ENCODE data around the gene DEGS2. TPM values are rescaled to one million over a fixed set of nuclear protein-coding genes. Genes with fewer than 3 reads are reported as not detected.
A peak's percentile ranks its signal among the peaks of the same experiment; 100 is the strongest.

Gene DEGS2
- total RNA-seq, 4 donors from 2014 or later, result 23.8 to 116 (median 27.3) TPM

GRCh38 chr14:100147181-100147631, 12.2 kb downstream of the DEGS2 start:
- Histone ChIP-seq H3K4me1 (peaks cover 44 to 97% (median 54%) of the 10 kb centered on the region in 3 donors), H3K27me3 (peaks cover 0 to 4% (median 0%) of the 10 kb centered on the region in 4 donors), H3K4me3 (no peak overlapping the region), H3K36me3 (peaks cover 0 to 50% (median 9%) of the 10 kb centered on the region in 3 donors), H3K9me3 (no peaks in the 10 kb centered on the region), H3K27ac (no peak overlapping the region)
- DNase-seq, result no peak
- WGBS, 2 donors, result 76 to 82% methylated on average over 9 to 10 of the region's 20 CpGs
- TF ChIP-seq CTCF (IDR thresholded peaks at IDR 0.05), result no peak
- TF ChIP-seq POLR2A (IDR thresholded peaks at IDR 0.05), result no peak
- intact Hi-C loops (cut with DNase I), result no loop called here

GRCh38 chr14:100146531-100147091, 12.8 kb downstream of the DEGS2 start:
- intact Hi-C loops (cut with DNase I), result no loop called here
- Histone ChIP-seq H3K4me1 (peaks cover 41 to 97% (median 53%) of the 10 kb centered on the region in 3 donors), H3K4me3 (no peak overlapping the region), H3K27ac (no peak overlapping the region), H3K27me3 (peaks cover 0 to 3% (median 0%) of the 10 kb centered on the region in 4 donors), H3K36me3 (peaks cover 0 to 56% (median 9%) of the 10 kb centered on the region in 3 donors), H3K9me3 (no peaks in the 10 kb centered on the region)
- TF ChIP-seq CTCF (IDR thresholded peaks at IDR 0.05) (no peak), POLR2A (IDR thresholded peaks at IDR 0.05) (no peak)
- WGBS, 2 donors, result 72 to 89% methylated on average over 7 to 16 of the region's 29 CpGs
- DNase-seq, result no peak

GRCh38 chr14:100145682-100146464, 13.6 kb downstream of the DEGS2 start:
- intact Hi-C loops (cut with DNase I), result no loop called here
- TF ChIP-seq POLR2A (IDR thresholded peaks at IDR 0.05), result no peak
- no peak for TF ChIP-seq CTCF (IDR thresholded peaks at IDR 0.05)
- H3K4me1 ChIP-seq, result peaks cover 34 to 97% (median 48%) of the 10 kb centered on the region in 3 donors
- no peak overlapping the region for H3K4me3 ChIP-seq
- H3K9me3 ChIP-seq, result no peaks in the 10 kb centered on the region
- peak overlapping the region in 2 of 4 donors; percentile 7 to 49 for H3K27ac ChIP-seq
- WGBS, 2 donors, result 75% methylated on average over 8 of the region's 27 CpGs; no CpG with 5 or more reads in 1 of the 2 donors
- H3K36me3 ChIP-seq, result peaks cover 0 to 64% (median 9%) of the 10 kb centered on the region in 3 donors
- no peaks in the 10 kb centered on the region for H3K27me3 ChIP-seq
- DNase-seq, result no peak

GRCh38 chr14:100144996-100145646, 14.3 kb downstream of the DEGS2 start:
- no peak for TF ChIP-seq POLR2A (IDR thresholded peaks at IDR 0.05)
- no peak for TF ChIP-seq CTCF (IDR thresholded peaks at IDR 0.05)
- Histone ChIP-seq H3K9me3 (no peaks in the 10 kb centered on the region), H3K4me1 (peaks cover 26 to 97% (median 40%) of the 10 kb centered on the region in 3 donors), H3K4me3 (no peak overlapping the region), H3K27ac (peak overlapping the region; percentile 7 to 49 (median 16)), H3K27me3 (no peaks in the 10 kb centered on the region), H3K36me3 (peaks cover 0 to 71% (median 9%) of the 10 kb centered on the region in 3 donors)
- DNase-seq, result no peak
- 49% methylated on average over 4 of the region's 18 CpGs; no CpG with 5 or more reads in 1 of the 2 donors for WGBS, 2 donors
- intact Hi-C loops (cut with DNase I), result no loop called here
